OCI-LY7 (cell line): ENCODE results near the gene NR2F2. TPM values are rescaled to one million over a fixed set of nuclear protein-coding genes. Genes with fewer than 3 reads are reported as not detected.

Experiments used
- BruUV-seq: library from RNA; stranded (reverse); fragments of 400-500 nt; replicated peaks from 2 replicates; lab custom pipeline; 2021; lab: Mats Ljungman, UMichigan
- CTCF ChIA-PET: fragments of 300-600 bp; sonication (Branson Sonifier 250); formaldehyde crosslinking; loops from one replicate; lab custom pipeline; 2022; ENCODE audit warnings: antibody characterized with exemption; ENCODE audit not compliant: unreplicated experiment; lab: Charles Lee
- POLR2A ChIA-PET: fragments of 300-600 bp; sonication (Branson Sonifier 250); formaldehyde crosslinking; loops from one replicate; lab custom pipeline; 2022; ENCODE audit warnings: antibody characterized with exemption; lab: Charles Lee
- DNase-seq: peaks from one replicate; pipeline ENCODE4 v3.0.0-alpha.2; 2015; ENCODE audit warnings: low spot score
- H2AFZ ChIP-seq: fragments of 200-600 bp; sonication (generic), shearing (Covaris generic); 2 replicates; pipeline ENCODE4 v1.6.1; 2014; ENCODE audit warnings: mild to moderate bottlenecking, antibody characterized with exemption, low read length, moderate library complexity
- H3K27ac ChIP-seq: fragments of 200-600 bp; sonication (generic); 2 replicates; pipeline ENCODE4 v1.5.1; 2014; ENCODE audit warnings: mixed run types, low read depth, mild to moderate bottlenecking, moderate library complexity, low read length, inconsistent platforms; ENCODE audit not compliant: poor library complexity, severe bottlenecking
- H3K36me3 ChIP-seq: fragments of 200-600 bp; sonication (generic); 2 replicates; pipeline ENCODE4 v1.6.1; 2014; ENCODE audit warnings: mild to moderate bottlenecking, antibody characterized with exemption, low read length, moderate library complexity, mixed read lengths; ENCODE audit not compliant: insufficient read depth
- H3K4me1 ChIP-seq: fragments of 200-600 bp; sonication (generic); 2 replicates; pipeline ENCODE4 v1.5.1; 2014; ENCODE audit warnings: mild to moderate bottlenecking, low read length; ENCODE audit not compliant: insufficient read depth, poor library complexity, severe bottlenecking
- H3K4me2 ChIP-seq: fragments of 200-600 bp; sonication (generic); 2 replicates; pipeline ENCODE4 v1.6.1; 2014; ENCODE audit warnings: mild to moderate bottlenecking, low read length
- H3K4me3 ChIP-seq: fragments of 200-600 bp; sonication (generic); 2 replicates; pipeline ENCODE4 v1.5.1; 2014; ENCODE audit warnings: mild to moderate bottlenecking, low read depth, low read length; ENCODE audit not compliant: poor library complexity, severe bottlenecking
- H3K79me2 ChIP-seq: fragments of 200-600 bp; sonication (generic); 2 replicates; pipeline ENCODE4 v1.6.1; 2016; ENCODE audit warnings: low read depth, mild to moderate bottlenecking, low read length, moderate library complexity, mixed read lengths; ENCODE audit not compliant: insufficient read depth
- H3K9me2 ChIP-seq: fragments of 200-600 bp; sonication (generic); 2 replicates; pipeline ENCODE4 v1.6.1; 2016; ENCODE audit warnings: mild to moderate bottlenecking, low read length, mixed read lengths; ENCODE audit not compliant: insufficient read depth
- H3K9me3 ChIP-seq: fragments of 200-600 bp; sonication (generic); 2 replicates; pipeline ENCODE4 v1.6.1; 2014; ENCODE audit warnings: mild to moderate bottlenecking, mixed run types, low read length, mixed read lengths
- H4K20me1 ChIP-seq: fragments of 200-600 bp; sonication (generic); 2 replicates; pipeline ENCODE4 v1.6.1; 2014; ENCODE audit warnings: mild to moderate bottlenecking, antibody characterized with exemption, low read length, moderate library complexity, mixed read lengths; ENCODE audit not compliant: insufficient read depth
- CTCF ChIP-seq: fragments of 200-600 bp; sonication (generic); conservative IDR thresholded peaks from 2 replicates; pipeline ENCODE4 v1.5.1; 2014; ENCODE audit warnings: mild to moderate bottlenecking, antibody characterized with exemption, low read length, moderate library complexity, mixed read lengths
- EZH2phosphoT487 ChIP-seq: fragments of 200-600 bp; sonication (generic); IDR thresholded peaks from 2 replicates; pipeline ENCODE4 v1.6.1; 2018; ENCODE audit warnings: low read depth, borderline replicate concordance, mild to moderate bottlenecking, mixed run types, antibody characterized with exemption, low read length, moderate library complexity, mixed read lengths
- intact Hi-C: fragments of 100-400 bp; cut with micrococcal nuclease; formaldehyde crosslinking; loops from one replicate; pipeline ENCODE4 v1.10.0; 2022; ENCODE audit not compliant: unreplicated experiment
- total RNA-seq, 2 experiments: library from RNA; depleted of rRNA in 1 of 2; stranded (reverse); fragments of >200 nt in 1 of 2; shearing (Covaris generic) in 1 of 2; gene quantifications; 2 replicates each; pipeline ENCODE4 v1.2.3, GENCODE V29; 2014 to 2022

The NR2F2 gene
- total RNA-seq, 2 experiments from 2014 or later = not detected

GRCh38 chr15:96322536-96323318, 7.8 kb upstream of the NR2F2 start:
- Histone ChIP-seq H3K79me2 (no peaks in the 10 kb centered on the region), H3K9me3 (no peaks in the 10 kb centered on the region), H3K4me3 (no peak overlapping the region), H3K27ac (no peak overlapping the region), H4K20me1 (no peaks in the 10 kb centered on the region), H3K4me2 (no peak overlapping the region), H2AFZ (no peak overlapping the region), H3K36me3 (no peaks in the 10 kb centered on the region), H3K9me2 (no peaks in the 10 kb centered on the region), H3K4me1 (no peaks in the 10 kb centered on the region)
- TF ChIP-seq CTCF (no peak), EZH2phosphoT487 (no peak)
- ChIA-PET CTCF (no interaction called here), POLR2A (no interaction called here)
- DNase-seq = no peak
- no TSS peak for BruUV-seq
- intact Hi-C loops = no loop called here

- H4K20me1 ChIP-seq = no peaks in the 10 kb centered on the region
- no peak overlapping the region for H3K4me2 ChIP-seq
- no peak overlapping the region for H2AFZ ChIP-seq
- no peaks in the 10 kb centered on the region for H3K9me3 ChIP-seq
- intact Hi-C loops = no loop called here
- H3K79me2 ChIP-seq = no peaks in the 10 kb centered on the region
- DNase-seq = no peak
- H3K36me3 ChIP-seq = no peaks in the 10 kb centered on the region
- H3K4me3 ChIP-seq = no peak overlapping the region
- ChIA-PET CTCF (no interaction called here), POLR2A (interaction anchor here (0.7 kb wide), 1 partner anchor 31 kb away, joined by 3 read pairs; no protein-coding TSS in a partner anchor)
- H3K4me1 ChIP-seq = no peaks in the 10 kb centered on the region
- no TSS peak for BruUV-seq
- no peak for TF ChIP-seq CTCF
- TF ChIP-seq EZH2phosphoT487 = no peak
- no peak overlapping the region for H3K27ac ChIP-seq
- no peaks in the 10 kb centered on the region for H3K9me2 ChIP-seq
Observed at GRCh38 chr15:96323319-96324145, 7.0 kb upstream of the NR2F2 start.
